Nephron (organoid): Measurements from ENCODE around the gene EPHA2.
A peak's percentile ranks its signal among the peaks of the same experiment; 100 is the strongest.

ENCODE experiments used
- H3K27ac Mint-ChIP-seq, 3 experiments: 2 replicates each; pipeline ENCODE4 v1.8.0; 2020; ENCODE audit warnings: mixed read lengths in 3 of 3, mild to moderate bottlenecking in 2 of 3, moderate library complexity in 1 of 3
- H3K27me3 Mint-ChIP-seq: 2 replicates; pipeline ENCODE4 v1.8.0; 2021; ENCODE audit warnings: low read depth, mild to moderate bottlenecking, moderate library complexity, mixed read lengths
- H3K36me3 Mint-ChIP-seq: 2 replicates; pipeline ENCODE4 v1.8.0; 2020; ENCODE audit warnings: low read depth, mixed read lengths
- H3K4me1 Mint-ChIP-seq: 2 replicates; pipeline ENCODE4 v1.8.0; 2020; ENCODE audit warnings: mixed read lengths
- H3K4me3 Mint-ChIP-seq, 3 experiments: 2 replicates each; pipeline ENCODE4 v1.8.0; 2020; ENCODE audit warnings: mild to moderate bottlenecking in 3 of 3, mixed read lengths in 3 of 3, moderate library complexity in 2 of 3
- H3K9me3 Mint-ChIP-seq: 2 replicates; pipeline ENCODE4 v1.8.0; 2020; ENCODE audit warnings: mixed read lengths
- TF ChIP-seq, protein P1 (sequence below), 3 experiments: fragments of 200-600 bp; sonication (generic); IDR thresholded peaks; one replicate each; pipeline ENCODE4 v1.5.0; 2021; ENCODE audit warnings: antibody characterized with exemption in 3 of 3; ENCODE audit not compliant: unreplicated experiment in 3 of 3

EPHA2 gene

DNA sequence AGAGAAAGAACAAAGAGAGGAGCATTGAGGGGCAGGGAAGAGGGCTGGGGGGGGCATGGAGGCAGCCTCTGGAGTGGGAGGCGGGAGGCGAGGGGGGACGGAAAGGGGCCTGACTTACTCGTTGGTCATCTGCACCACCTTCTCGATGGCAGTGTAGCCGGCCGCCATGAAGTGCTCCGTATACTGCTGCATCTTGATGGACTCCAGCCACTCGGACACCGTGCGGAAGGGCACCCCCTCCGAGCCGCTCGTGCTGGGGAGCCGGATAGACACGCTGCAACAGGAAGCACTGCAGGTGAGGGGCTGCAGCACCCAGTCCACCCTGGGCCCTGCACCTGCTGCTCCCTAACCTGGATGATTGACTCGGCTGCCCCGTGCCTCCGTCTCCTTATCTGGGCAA, 26.6 kb downstream of the EPHA2 start:
- Mint-ChIP-seq H3K4me1 (peaks cover 12% of the 10 kb centered on the region), H3K4me3 (no peak overlapping the region), H3K27me3 (no peaks in the 10 kb centered on the region), H3K36me3 (peaks cover 40% of the 10 kb centered on the region), H3K27ac (peak overlapping the region in 1 of 3 experiments; percentile 5), H3K9me3 (no peaks in the 10 kb centered on the region)
- TF ChIP-seq, protein P1, sequence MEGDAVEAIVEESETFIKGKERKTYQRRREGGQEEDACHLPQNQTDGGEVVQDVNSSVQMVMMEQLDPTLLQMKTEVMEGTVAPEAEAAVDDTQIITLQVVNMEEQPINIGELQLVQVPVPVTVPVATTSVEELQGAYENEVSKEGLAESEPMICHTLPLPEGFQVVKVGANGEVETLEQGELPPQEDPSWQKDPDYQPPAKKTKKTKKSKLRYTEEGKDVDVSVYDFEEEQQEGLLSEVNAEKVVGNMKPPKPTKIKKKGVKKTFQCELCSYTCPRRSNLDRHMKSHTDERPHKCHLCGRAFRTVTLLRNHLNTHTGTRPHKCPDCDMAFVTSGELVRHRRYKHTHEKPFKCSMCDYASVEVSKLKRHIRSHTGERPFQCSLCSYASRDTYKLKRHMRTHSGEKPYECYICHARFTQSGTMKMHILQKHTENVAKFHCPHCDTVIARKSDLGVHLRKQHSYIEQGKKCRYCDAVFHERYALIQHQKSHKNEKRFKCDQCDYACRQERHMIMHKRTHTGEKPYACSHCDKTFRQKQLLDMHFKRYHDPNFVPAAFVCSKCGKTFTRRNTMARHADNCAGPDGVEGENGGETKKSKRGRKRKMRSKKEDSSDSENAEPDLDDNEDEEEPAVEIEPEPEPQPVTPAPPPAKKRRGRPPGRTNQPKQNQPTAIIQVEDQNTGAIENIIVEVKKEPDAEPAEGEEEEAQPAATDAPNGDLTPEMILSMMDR (IDR thresholded peaks at IDR 0.05; ENCODE audit: unreplicated experiment in 3 of 3): no peak

DNA sequence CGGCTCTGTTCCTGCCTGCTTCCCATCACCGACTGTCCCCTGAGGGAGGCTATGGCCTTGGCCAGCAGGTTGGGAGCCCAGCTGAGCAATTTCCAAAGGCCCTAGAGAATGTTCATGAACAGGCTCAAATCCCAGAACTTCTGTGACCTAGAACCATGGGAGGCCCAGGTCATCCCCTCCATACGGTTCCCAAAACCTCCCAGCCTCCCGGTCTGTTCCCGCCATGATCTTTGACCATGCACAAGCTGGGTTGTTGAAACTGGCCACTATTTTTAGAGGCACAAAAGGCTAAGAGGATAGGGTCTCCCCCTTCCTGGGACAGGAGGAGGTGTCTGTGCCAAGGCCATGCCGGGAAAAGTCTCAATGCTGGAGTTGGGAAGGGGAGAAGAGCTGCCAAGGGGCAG, 27.5 kb downstream of the EPHA2 start:
- Mint-ChIP-seq H3K27ac (no peak overlapping the region), H3K4me1 (peaks cover 20% of the 10 kb centered on the region), H3K9me3 (no peaks in the 10 kb centered on the region), H3K27me3 (no peaks in the 10 kb centered on the region), H3K36me3 (peaks cover 46% of the 10 kb centered on the region), H3K4me3 (no peak overlapping the region)
- TF ChIP-seq, protein P1 (IDR thresholded peaks at IDR 0.05; ENCODE audit: unreplicated experiment in 3 of 3): no peak

DNA sequence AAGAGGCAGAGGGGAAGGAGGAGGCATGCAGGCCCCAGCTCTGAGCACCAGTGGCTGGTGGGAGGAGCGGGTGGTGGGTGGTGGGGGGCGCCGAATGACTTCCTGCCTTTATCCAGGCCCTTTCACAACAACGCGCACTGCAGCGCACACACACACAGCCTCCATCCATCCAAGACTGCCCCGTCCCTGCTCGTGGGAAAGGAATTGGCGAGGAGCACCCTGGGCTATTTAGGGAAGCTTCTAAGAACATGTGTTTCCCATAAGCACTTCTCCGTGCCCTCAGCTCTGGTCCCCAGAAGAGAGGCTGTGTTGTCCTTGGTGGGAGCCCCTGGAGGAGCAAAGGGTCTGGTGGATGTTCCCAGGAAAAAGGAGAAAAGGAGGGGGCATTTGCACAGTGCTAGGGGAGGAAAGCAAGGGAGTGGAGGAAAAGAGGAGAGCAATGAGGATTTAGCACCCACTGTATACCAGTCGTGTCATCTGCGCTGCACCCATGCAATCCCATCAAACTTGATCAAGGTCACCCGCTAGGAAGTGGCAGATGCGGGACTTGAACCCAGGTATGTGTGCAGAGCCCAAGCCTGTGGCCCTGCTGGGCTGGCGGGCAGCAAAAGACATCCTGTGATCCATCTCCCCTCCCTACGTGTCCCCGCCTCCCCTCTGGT, 28.1 kb downstream of the EPHA2 start:
- no peaks in the 10 kb centered on the region for H3K27me3 Mint-ChIP-seq
- no peaks in the 10 kb centered on the region for H3K9me3 Mint-ChIP-seq
- H3K36me3 Mint-ChIP-seq: peaks cover 43% of the 10 kb centered on the region
- H3K4me1 Mint-ChIP-seq: peaks cover 25% of the 10 kb centered on the region
- peak overlapping the region in 1 of 3 experiments; percentile 74 for H3K27ac Mint-ChIP-seq
- TF ChIP-seq, protein P1 (IDR thresholded peaks at IDR 0.05; ENCODE audit: unreplicated experiment in 3 of 3): no peak
- no peak overlapping the region for H3K4me3 Mint-ChIP-seq

DNA sequence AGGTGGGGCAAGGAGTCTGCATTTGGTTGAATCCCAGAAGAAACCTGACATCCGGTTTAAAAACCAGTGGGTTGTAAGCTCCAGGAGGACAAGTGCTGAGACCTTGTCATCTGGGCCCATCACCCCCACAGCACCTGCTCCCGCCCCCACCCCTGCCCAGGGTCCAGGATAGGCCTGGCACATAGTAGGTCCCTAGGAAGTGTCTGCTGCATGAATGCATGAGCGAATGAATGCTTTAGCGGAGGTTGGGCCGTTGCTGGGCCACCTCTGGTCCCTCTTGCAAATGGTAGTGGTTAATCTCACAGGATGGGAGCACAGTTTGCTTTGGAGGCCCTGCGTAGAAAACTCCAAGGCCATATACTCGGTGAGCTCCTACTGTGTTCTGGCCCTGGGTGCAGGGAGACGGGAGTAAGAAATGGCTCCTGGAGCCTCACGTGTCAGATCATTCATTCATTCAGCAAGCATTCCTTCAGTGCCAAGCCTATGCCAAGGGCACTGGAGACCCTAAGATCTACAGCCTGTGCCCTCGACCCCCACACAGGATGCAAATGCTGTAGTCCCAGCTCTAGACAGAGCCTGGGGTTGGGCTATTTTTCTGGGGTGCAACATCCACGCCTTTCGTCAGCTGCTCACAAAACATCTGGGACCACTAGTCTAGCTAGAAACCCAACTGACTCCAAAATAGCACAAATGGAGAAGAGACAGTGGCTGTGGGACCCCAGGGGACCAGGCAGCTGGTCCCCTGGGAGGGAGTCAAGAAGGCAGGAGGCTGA, 28.9 kb downstream of the EPHA2 start:
- Mint-ChIP-seq H3K27me3 (no peaks in the 10 kb centered on the region), H3K4me3 (no peak overlapping the region), H3K27ac (no peak overlapping the region), H3K36me3 (peaks cover 43% of the 10 kb centered on the region), H3K4me1 (peaks cover 30% of the 10 kb centered on the region), H3K9me3 (no peaks in the 10 kb centered on the region)
- TF ChIP-seq, protein P1 (IDR thresholded peaks at IDR 0.05; ENCODE audit: unreplicated experiment in 3 of 3): no peak

DNA sequence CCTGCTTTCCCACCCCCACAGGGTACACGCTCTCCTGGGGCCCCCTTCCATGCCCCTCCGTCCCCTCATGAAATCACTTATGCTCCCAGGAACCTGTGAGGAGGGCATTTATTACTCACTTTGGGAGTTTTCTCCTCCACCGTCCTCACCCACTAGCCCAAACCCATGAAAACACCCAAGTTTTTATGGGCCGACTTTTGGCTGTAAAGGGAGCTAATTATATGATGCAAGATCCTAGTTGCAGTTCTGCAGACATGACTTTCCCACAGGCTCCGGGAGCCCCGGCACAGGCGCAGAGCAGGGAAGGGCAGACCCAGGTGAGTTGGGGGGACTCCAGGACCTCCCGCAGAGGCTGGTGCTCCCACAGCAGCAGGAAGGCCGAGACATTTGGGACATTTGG, 29.7 kb downstream of the EPHA2 start:
- H3K9me3 Mint-ChIP-seq: no peaks in the 10 kb centered on the region
- peaks cover 36% of the 10 kb centered on the region for H3K4me1 Mint-ChIP-seq
- TF ChIP-seq, protein P1 (IDR thresholded peaks at IDR 0.05; ENCODE audit: unreplicated experiment in 3 of 3): no peak
- peaks cover 42% of the 10 kb centered on the region for H3K36me3 Mint-ChIP-seq
- H3K4me3 Mint-ChIP-seq: no peak overlapping the region
- H3K27ac Mint-ChIP-seq: no peak overlapping the region
- no peaks in the 10 kb centered on the region for H3K27me3 Mint-ChIP-seq
